H1 (cell line): ENCODE results near the gene KIT. TPM values are rescaled to one million over a fixed set of nuclear protein-coding genes. Genes with fewer than 3 reads are reported as not detected.

Experiments
- ASH2L ChIP-seq: fragments of 200-600, 300-600 bp; sonication (generic); IDR thresholded peaks from one replicate; pipeline ENCODE4 v1.7.1; 2017; ENCODE audit warnings: low read length
- BRCA1 ChIP-seq: IDR thresholded peaks from 2 replicates; pipeline ENCODE4 v1.6.1; 2012; ENCODE audit warnings: low read depth, low read length, improper control_type of control experiment
- CBX8 ChIP-seq: fragments of 300-800, 300-1000 bp; sonication (generic); IDR thresholded peaks from 2 replicates; pipeline ENCODE4 v1.7.1; 2016; ENCODE audit warnings: low read depth, low read length, borderline replicate concordance
- CHD2 ChIP-seq: IDR thresholded peaks from 2 replicates; pipeline ENCODE4 v1.6.1; 2012; ENCODE audit warnings: low read length, improper control_type of control experiment
- E2F6 ChIP-seq: IDR thresholded peaks from 2 replicates; pipeline ENCODE4 v1.6.1; 2012; ENCODE audit warnings: inconsistent platforms
- EP300 ChIP-seq, 2 experiments: IDR thresholded peaks; 1 replicate in 1 of 2; 2 replicates in 1 of 2; pipeline ENCODE4 v1.6.1; 2011 to 2012; ENCODE audit warnings: low read depth in 2 of 2, low read length in 2 of 2, mild to moderate bottlenecking in 2 of 2, borderline replicate concordance in 1 of 2, inconsistent platforms in 1 of 2, moderate library complexity in 1 of 2
- GTF2F1 ChIP-seq: IDR thresholded peaks from 2 replicates; pipeline ENCODE4 v1.6.1; 2012; ENCODE audit warnings: low read depth, low read length, improper control_type of control experiment, borderline replicate concordance
- KDM4A ChIP-seq: IDR thresholded peaks from one replicate; pipeline ENCODE4 v1.7.1; 2012; ENCODE audit warnings: low read depth, mild to moderate bottlenecking, moderate library complexity, low read length, inconsistent platforms; ENCODE audit not compliant: severe bottlenecking
- KDM5A ChIP-seq: fragments of 200-600 bp; IDR thresholded peaks from 2 replicates; pipeline ENCODE4 v1.7.1; 2012; ENCODE audit warnings: mild to moderate bottlenecking, low read length, inconsistent platforms, mixed read lengths
- MAFK ChIP-seq: IDR thresholded peaks from 2 replicates; pipeline ENCODE4 v1.6.1; 2012; ENCODE audit warnings: low read depth, mild to moderate bottlenecking, improper control_type of control experiment, low read length
- NRF1 ChIP-seq: IDR thresholded peaks from 2 replicates; pipeline ENCODE4 v1.6.1; 2011; ENCODE audit warnings: mild to moderate bottlenecking, low read depth, low read length, improper control_type of control experiment
- PHF8 ChIP-seq: fragments of 200-600 bp; sonication (generic); conservative IDR thresholded peaks from 2 replicates; pipeline ENCODE4 v1.7.1; 2012; ENCODE audit warnings: low read depth, mild to moderate bottlenecking, inconsistent platforms, low read length, moderate library complexity
- POLR2AphosphoS5 ChIP-seq: IDR thresholded peaks from 2 replicates; pipeline ENCODE4 v1.6.1; 2011; ENCODE audit warnings: low read depth, low read length
- POU5F1 ChIP-seq: IDR thresholded peaks from 2 replicates; pipeline ENCODE4 v1.6.1; 2011; ENCODE audit warnings: low read depth, mild to moderate bottlenecking, low read length, moderate library complexity
- RAD21 ChIP-seq, 2 experiments: IDR thresholded peaks in 1 of 2; conservative IDR thresholded peaks in 1 of 2; 2 replicates each; pipeline ENCODE4 v1.6.1; 2011; ENCODE audit warnings: low read depth in 2 of 2, low read length in 2 of 2, improper control_type of control experiment in 1 of 2, inconsistent platforms in 1 of 2, mild to moderate bottlenecking in 1 of 2, moderate library complexity in 1 of 2
- RFX5 ChIP-seq: IDR thresholded peaks from 2 replicates; pipeline ENCODE4 v1.6.1; 2011; ENCODE audit warnings: low read depth, low read length, improper control_type of control experiment, borderline replicate concordance
- RXRA ChIP-seq: IDR thresholded peaks from 2 replicates; pipeline ENCODE4 v1.6.1; 2011; ENCODE audit warnings: low read depth, mild to moderate bottlenecking, low read length, moderate library complexity; ENCODE audit not compliant: insufficient read depth
- SAP30 ChIP-seq: fragments of 300-600 bp; sonication (generic); IDR thresholded peaks from 2 replicates; pipeline ENCODE4 v1.7.1; 2012; ENCODE audit warnings: low read length, moderate library complexity, mild to moderate bottlenecking, inconsistent platforms; ENCODE audit not compliant: insufficient read depth, insufficient replicate concordance
- SIN3A ChIP-seq, 2 experiments: IDR thresholded peaks in 1 of 2; conservative IDR thresholded peaks in 1 of 2; 2 replicates each; pipeline ENCODE4 v1.6.1; 2011 to 2012; ENCODE audit warnings: low read length in 2 of 2, improper control_type of control experiment in 1 of 2, low read depth in 1 of 2, mild to moderate bottlenecking in 1 of 2
- SP1 ChIP-seq: IDR thresholded peaks from 2 replicates; pipeline ENCODE4 v1.6.1; 2011; ENCODE audit warnings: low read depth, low read length
- SP4 ChIP-seq: IDR thresholded peaks from 2 replicates; pipeline ENCODE4 v1.6.1; 2012; ENCODE audit warnings: low read length, inconsistent platforms
- TAF1 ChIP-seq: IDR thresholded peaks from 2 replicates; pipeline ENCODE4 v1.6.1; 2011; ENCODE audit warnings: mild to moderate bottlenecking, low read depth, low read length
- TCF12 ChIP-seq: IDR thresholded peaks from 2 replicates; pipeline ENCODE4 v1.6.1; 2011; ENCODE audit warnings: low read depth, mild to moderate bottlenecking, low read length
- ZNF274 ChIP-seq: IDR thresholded peaks from 2 replicates; pipeline ENCODE4 v1.7.0; 2012; ENCODE audit warnings: low read length, borderline replicate concordance; ENCODE audit errors: extremely low read depth
- polyA plus RNA-seq, 7 experiments: library from polyadenylated mRNA; depleted of rRNA in 3 of 7; stranded (reverse) in 5 of 7; unstranded in 2 of 7; fragments of >200 nt in 5 of 7; fragments of 200-250 nt in 2 of 7; gene quantifications; 1 replicate in 5 of 7; 2 replicates in 1 of 7; 4 replicates in 1 of 7; pipeline versions ENCODE4 v1.2.1 to v1.2.3, GENCODE V29; 2011 to 2013; ENCODE audit warnings: missing spikeins in 2 of 7, mixed read lengths in 2 of 7
- total RNA-seq: library from RNA; stranded (reverse); fragmentation: NEBNext Ultra II Directional; extraction: Animal tissue kit (Norgen Biotek cat#: 25700); gene quantifications from 2 replicates; pipeline ENCODE4 v1.2.1, GENCODE V29; 2021

KIT gene
- total and polyA plus RNA-seq, 2 of the 8 experiments (the other 6 are each of a cell fraction or from before 2014, with no cell fraction given), result 14.4 to 24.8 TPM

- peak; percentile 42 for TF ChIP-seq ASH2L
- TF ChIP-seq SP1, result no peak
- peak; percentile 28; the same call in 1 of the 2 replicates for TF ChIP-seq TCF12
- TF ChIP-seq GTF2F1, result no peak
- no peak for TF ChIP-seq MAFK
- no peak for TF ChIP-seq KDM5A
- peak; percentile 83 for TF ChIP-seq E2F6
- TF ChIP-seq SIN3A (conservative IDR thresholded peaks at IDR 0.05 in 1 of 2, IDR thresholded peaks at IDR 0.05 in 1 of 2; ENCODE audit: low read depth in 1 of 2, low read length in 2 of 2), result peak in 1 of 2 experiments; percentile 43; a peak in 1 of 4 replicates
- no peak for TF ChIP-seq SAP30
- TF ChIP-seq TAF1, result peak; percentile 92
- TF ChIP-seq BRCA1, result peak; percentile 71
- TF ChIP-seq RXRA, result no peak
- peak; percentile 70 for TF ChIP-seq POLR2AphosphoS5
- peak; percentile 90 for TF ChIP-seq CHD2
- TF ChIP-seq ZNF274, result no peak
- TF ChIP-seq RAD21 (IDR thresholded peaks at IDR 0.05 in 1 of 2, conservative IDR thresholded peaks at IDR 0.05 in 1 of 2; ENCODE audit: low read depth in 2 of 2, low read length in 2 of 2), result no peak
- no peak for TF ChIP-seq EP300 (IDR thresholded peaks at IDR 0.05; ENCODE audit: borderline replicate concordance in 1 of 2, low read depth in 2 of 2, low read length in 2 of 2)
- peak; percentile 72 for TF ChIP-seq PHF8
- no peak for TF ChIP-seq NRF1
- no peak for TF ChIP-seq CBX8
- TF ChIP-seq KDM4A, result peak; percentile 84
- no peak for TF ChIP-seq SP4
- TF ChIP-seq POU5F1, result no peak
- TF ChIP-seq RFX5, result no peak
Measured at GRCh38 chr4:54657551-54658251, at the start of gene KIT (continued).
